ENCODE data around the gene MAOB.

Gene MAOB

GRCh38 chrX:43817444-43817843 is 64.8 kb downstream of the MAOB start:
- TF ChIP-seq SNAI2 (CRISPR knock-in tag; IDR thresholded peaks at IDR 0.05) (no peak), ZNF8 (CRISPR knock-in tag; IDR thresholded peaks at IDR 0.05) (no peak), TCF4 (CRISPR knock-in tag; IDR thresholded peaks at IDR 0.05; ENCODE audit: borderline replicate concordance) (no peak), POU6F1 (CRISPR knock-in tag; IDR thresholded peaks at IDR 0.05; ENCODE audit: borderline replicate concordance, low read depth) (no peak), BACH2 (CRISPR knock-in tag; IDR thresholded peaks at IDR 0.05; ENCODE audit: borderline replicate concordance) (no peak), GLIS3 (CRISPR knock-in tag; IDR thresholded peaks at IDR 0.05) (no peak), ZFP30 (CRISPR knock-in tag; IDR thresholded peaks at IDR 0.05) (no peak), TOX (CRISPR knock-in tag; IDR thresholded peaks at IDR 0.05; ENCODE audit: borderline replicate concordance) (no peak), ZFP3 (CRISPR knock-in tag; IDR thresholded peaks at IDR 0.05) (no peak), CSRNP3 (CRISPR knock-in tag; IDR thresholded peaks at IDR 0.05) (no peak), CSDC2 (CRISPR knock-in tag; IDR thresholded peaks at IDR 0.05) (no peak), ARNTL (CRISPR knock-in tag; IDR thresholded peaks at IDR 0.05; ENCODE audit: borderline replicate concordance, low read depth) (no peak), PPARA (CRISPR knock-in tag; IDR thresholded peaks at IDR 0.05; ENCODE audit: borderline replicate concordance) (no peak), ISL1 (CRISPR knock-in tag; IDR thresholded peaks at IDR 0.05) (no peak)
- no peak for ATAC-seq

GRCh38 chrX:43815209-43815608 is 67.0 kb downstream of the MAOB start:
- no peak for ATAC-seq
- TF ChIP-seq ZFP30 (CRISPR knock-in tag; IDR thresholded peaks at IDR 0.05) = no peak

GRCh38 chrX:43813898-43814297 is 68.4 kb downstream of the MAOB start:
- ATAC-seq = peak; percentile 53; the same call in 2 of the 3 replicates
- no peak for TF ChIP-seq CREB5 (CRISPR knock-in tag; IDR thresholded peaks at IDR 0.05; ENCODE audit: low read depth)
- no peak for TF ChIP-seq ZC3H10 (CRISPR knock-in tag; IDR thresholded peaks at IDR 0.05)
- TF ChIP-seq BACH2 (CRISPR knock-in tag; IDR thresholded peaks at IDR 0.05; ENCODE audit: borderline replicate concordance) = no peak
- no peak for TF ChIP-seq ARNTL (CRISPR knock-in tag; IDR thresholded peaks at IDR 0.05; ENCODE audit: borderline replicate concordance, low read depth)
- no peak for TF ChIP-seq CSRNP3 (CRISPR knock-in tag; IDR thresholded peaks at IDR 0.05)
- TF ChIP-seq GLIS3 (CRISPR knock-in tag; IDR thresholded peaks at IDR 0.05) = no peak
- no peak for TF ChIP-seq ISL1 (CRISPR knock-in tag; IDR thresholded peaks at IDR 0.05)

- TF ChIP-seq OSR1 (CRISPR knock-in tag; IDR thresholded peaks at IDR 0.05) (no peak), ZFP30 (CRISPR knock-in tag; IDR thresholded peaks at IDR 0.05) (no peak), ZNF70 (CRISPR knock-in tag; IDR thresholded peaks at IDR 0.05) (no peak), TOX (CRISPR knock-in tag; IDR thresholded peaks at IDR 0.05; ENCODE audit: borderline replicate concordance) (no peak), ZC3H10 (CRISPR knock-in tag; IDR thresholded peaks at IDR 0.05) (no peak), POU6F1 (CRISPR knock-in tag; IDR thresholded peaks at IDR 0.05; ENCODE audit: borderline replicate concordance, low read depth) (no peak)
- no peak for ATAC-seq
Observed at GRCh38 chrX:43813319-43813718, 68.9 kb downstream of the MAOB start.

GRCh38 chrX:43809463-43809862 is 72.8 kb downstream of the MAOB start:
- no peak for ATAC-seq
- TF ChIP-seq TOX (CRISPR knock-in tag; IDR thresholded peaks at IDR 0.05; ENCODE audit: borderline replicate concordance) (no peak), ISL1 (CRISPR knock-in tag; IDR thresholded peaks at IDR 0.05) (no peak), CSRNP3 (CRISPR knock-in tag; IDR thresholded peaks at IDR 0.05) (no peak), OSR1 (CRISPR knock-in tag; IDR thresholded peaks at IDR 0.05) (no peak), ARNTL (CRISPR knock-in tag; IDR thresholded peaks at IDR 0.05; ENCODE audit: borderline replicate concordance, low read depth) (no peak), PPARA (CRISPR knock-in tag; IDR thresholded peaks at IDR 0.05; ENCODE audit: borderline replicate concordance) (no peak), SNAI2 (CRISPR knock-in tag; IDR thresholded peaks at IDR 0.05) (no peak), ZFP3 (CRISPR knock-in tag; IDR thresholded peaks at IDR 0.05) (no peak), ZNF8 (CRISPR knock-in tag; IDR thresholded peaks at IDR 0.05) (no peak), ZNF70 (CRISPR knock-in tag; IDR thresholded peaks at IDR 0.05) (no peak), RARB (CRISPR knock-in tag; IDR thresholded peaks at IDR 0.05) (no peak), TCF4 (CRISPR knock-in tag; IDR thresholded peaks at IDR 0.05; ENCODE audit: borderline replicate concordance) (no peak), GLIS3 (CRISPR knock-in tag; IDR thresholded peaks at IDR 0.05) (no peak), CREB5 (CRISPR knock-in tag; IDR thresholded peaks at IDR 0.05; ENCODE audit: low read depth) (no peak), POU6F1 (CRISPR knock-in tag; IDR thresholded peaks at IDR 0.05; ENCODE audit: borderline replicate concordance, low read depth) (no peak), ZC3H10 (CRISPR knock-in tag; IDR thresholded peaks at IDR 0.05) (no peak), CSDC2 (CRISPR knock-in tag; IDR thresholded peaks at IDR 0.05) (no peak)
